ENCODE data around the gene WDR91.
"Not testable (repeated sequence)": the region's sequence is repeated elsewhere in the genome, so short reads cannot be mapped to it uniquely, and the experiment has no call there.

The WDR91 gene

GRCh38 chr7:135215698-135216097, 4.4 kb upstream of the WDR91 start:
- H3K36me3 ChIP-seq (ENCODE audit: insufficient read depth, low read length): no peaks in the 10 kb centered on the region
- no peak overlapping the region for H3K4me3 ChIP-seq (ENCODE audit: low read length, poor library complexity, severe bottlenecking)
- H3K4me1 ChIP-seq (ENCODE audit: insufficient read depth, low read length, poor library complexity, severe bottlenecking): peaks cover 7% of the 10 kb centered on the region
- H3K9me3 ChIP-seq (ENCODE audit: insufficient read depth, low read depth, low read length): no peaks in the 10 kb centered on the region
- H4K20me1 ChIP-seq (ENCODE audit: insufficient read depth, low read length, poor library complexity, severe bottlenecking): no peaks in the 10 kb centered on the region
- 0 out of 2 replicates have a peak, but pooled peaks cover under 1% of the 10 kb centered on the region for H3K79me2 ChIP-seq (ENCODE audit: insufficient read depth, low read length)
- H3F3A ChIP-seq (ENCODE audit: low read depth): no peaks in the 10 kb centered on the region
- no peak overlapping the region for H3K4me2 ChIP-seq (ENCODE audit: low read depth, low read length, poor library complexity, severe bottlenecking)
- no peak overlapping the region for H3K9ac ChIP-seq (ENCODE audit: low read depth, low read length, poor library complexity, severe bottlenecking)
- no peaks in the 10 kb centered on the region for H3K9me2 ChIP-seq (replicated peaks; ENCODE audit: low read depth, low read length)
- H3K27me3 ChIP-seq (ENCODE audit: insufficient read depth, low read length, poor library complexity, severe bottlenecking): no peaks in the 10 kb centered on the region
- H2AFZ ChIP-seq (ENCODE audit: low read length): no peak overlapping the region
- TF ChIP-seq EZH2phosphoT487 (IDR thresholded peaks at IDR 0.05; ENCODE audit: borderline replicate concordance) (no peak), CTCF (conservative IDR thresholded peaks at IDR 0.05; ENCODE audit: low read length) (no peak)

- Histone ChIP-seq H3K27me3 (ENCODE audit: insufficient read depth, low read length, poor library complexity, severe bottlenecking) (no peaks in the 10 kb centered on the region), H3K36me3 (ENCODE audit: insufficient read depth, low read length) (no peaks in the 10 kb centered on the region), H2AFZ (ENCODE audit: low read length) (no peak overlapping the region), H3K4me3 (ENCODE audit: low read length, poor library complexity, severe bottlenecking) (no peak overlapping the region), H3K79me2 (ENCODE audit: insufficient read depth, low read length) (0 out of 2 replicates have a peak, but pooled peaks cover 4% of the 10 kb centered on the region), H3K9me3 (ENCODE audit: insufficient read depth, low read depth, low read length) (no peaks in the 10 kb centered on the region), H3K4me1 (ENCODE audit: insufficient read depth, low read length, poor library complexity, severe bottlenecking) (peaks cover 12% of the 10 kb centered on the region), H4K20me1 (ENCODE audit: insufficient read depth, low read length, poor library complexity, severe bottlenecking) (no peaks in the 10 kb centered on the region), H3K4me2 (ENCODE audit: low read depth, low read length, poor library complexity, severe bottlenecking) (no peak overlapping the region), H3F3A (ENCODE audit: low read depth) (no peaks in the 10 kb centered on the region), H3K9ac (ENCODE audit: low read depth, low read length, poor library complexity, severe bottlenecking) (no peak overlapping the region), H3K9me2 (replicated peaks; ENCODE audit: low read depth, low read length) (no peaks in the 10 kb centered on the region)
- TF ChIP-seq EZH2phosphoT487 (IDR thresholded peaks at IDR 0.05; ENCODE audit: borderline replicate concordance) (no peak), CTCF (conservative IDR thresholded peaks at IDR 0.05; ENCODE audit: low read length) (no peak)
Observed at GRCh38 chr7:135215180-135215579, 3.9 kb upstream of the WDR91 start.

- peaks cover 18% of the 10 kb centered on the region for H3K4me1 ChIP-seq (ENCODE audit: insufficient read depth, low read length, poor library complexity, severe bottlenecking)
- H3K79me2 ChIP-seq (ENCODE audit: insufficient read depth, low read length): peaks cover 4% of the 10 kb centered on the region; the same call in 1 of the 2 replicates
- H2AFZ ChIP-seq (ENCODE audit: low read length): no peak overlapping the region
- H3F3A ChIP-seq (ENCODE audit: low read depth): no peaks in the 10 kb centered on the region
- H3K4me3 ChIP-seq (ENCODE audit: low read length, poor library complexity, severe bottlenecking): no peak overlapping the region
- no peaks in the 10 kb centered on the region for H3K27me3 ChIP-seq (ENCODE audit: insufficient read depth, low read length, poor library complexity, severe bottlenecking)
- no peaks in the 10 kb centered on the region for H4K20me1 ChIP-seq (ENCODE audit: insufficient read depth, low read length, poor library complexity, severe bottlenecking)
- no peaks in the 10 kb centered on the region for H3K36me3 ChIP-seq (ENCODE audit: insufficient read depth, low read length)
- no peak overlapping the region for H3K4me2 ChIP-seq (ENCODE audit: low read depth, low read length, poor library complexity, severe bottlenecking)
- H3K9me2 ChIP-seq (replicated peaks; ENCODE audit: low read depth, low read length): no peaks in the 10 kb centered on the region
- H3K9ac ChIP-seq (ENCODE audit: low read depth, low read length, poor library complexity, severe bottlenecking): no peak overlapping the region
- no peak for TF ChIP-seq CTCF (conservative IDR thresholded peaks at IDR 0.05; ENCODE audit: low read length)
- no peaks in the 10 kb centered on the region for H3K9me3 ChIP-seq (ENCODE audit: insufficient read depth, low read depth, low read length)
Observed at GRCh38 chr7:135213831-135214230, 2.5 kb upstream of the WDR91 start.

- peak overlapping the region; percentile 84 for H3K4me3 ChIP-seq (ENCODE audit: low read length, poor library complexity, severe bottlenecking)
Observed at GRCh38 chr7:135211946-135212685, 790 bp upstream of the WDR91 start.

More at GRCh38 chr7:135211946-135212685, 790 bp upstream of the WDR91 start:
- Histone ChIP-seq H3K4me2 (ENCODE audit: low read depth, low read length, poor library complexity, severe bottlenecking) (peak overlapping the region; percentile 89), H2AFZ (ENCODE audit: low read length) (peak overlapping the region; percentile 99), H3K9ac (ENCODE audit: low read depth, low read length, poor library complexity, severe bottlenecking) (peak overlapping the region; percentile 79), H3K4me1 (ENCODE audit: insufficient read depth, low read length, poor library complexity, severe bottlenecking) (peaks cover 30% of the 10 kb centered on the region)
- not testable (repeated sequence) for H4K20me1 ChIP-seq (ENCODE audit: insufficient read depth, low read length, poor library complexity, severe bottlenecking); H3K9me3 ChIP-seq (ENCODE audit: insufficient read depth, low read depth, low read length); H3K79me2 ChIP-seq (ENCODE audit: insufficient read depth, low read length); H3F3A ChIP-seq (ENCODE audit: low read depth); H3K9me2 ChIP-seq (replicated peaks; ENCODE audit: low read depth, low read length); H3K36me3 ChIP-seq (ENCODE audit: insufficient read depth, low read length); H3K27me3 ChIP-seq (ENCODE audit: insufficient read depth, low read length, poor library complexity, severe bottlenecking)
